ENCODE data around the gene PRKCE.
"Not testable (repeated sequence)": the region's sequence is repeated elsewhere in the genome, so short reads cannot be mapped to it uniquely, and the experiment has no call there.

Gene PRKCE

GRCh38 chr2:45845566-45845965 lies 194.1 kb downstream of the PRKCE start:
- DNase-seq, result no peak

GRCh38 chr2:45849491-45850283 lies 198.2 kb downstream of the PRKCE start:
- DNase-seq, result no peak

- DNase-seq, result no peak
Observed at GRCh38 chr2:45850558-45850957, 199.1 kb downstream of the PRKCE start.

- no peak for DNase-seq
Observed at GRCh38 chr2:45851111-45851510, 199.6 kb downstream of the PRKCE start.

GRCh38 chr2:45851576-45852304 lies 200.3 kb downstream of the PRKCE start:
- no peak for DNase-seq

DNA sequence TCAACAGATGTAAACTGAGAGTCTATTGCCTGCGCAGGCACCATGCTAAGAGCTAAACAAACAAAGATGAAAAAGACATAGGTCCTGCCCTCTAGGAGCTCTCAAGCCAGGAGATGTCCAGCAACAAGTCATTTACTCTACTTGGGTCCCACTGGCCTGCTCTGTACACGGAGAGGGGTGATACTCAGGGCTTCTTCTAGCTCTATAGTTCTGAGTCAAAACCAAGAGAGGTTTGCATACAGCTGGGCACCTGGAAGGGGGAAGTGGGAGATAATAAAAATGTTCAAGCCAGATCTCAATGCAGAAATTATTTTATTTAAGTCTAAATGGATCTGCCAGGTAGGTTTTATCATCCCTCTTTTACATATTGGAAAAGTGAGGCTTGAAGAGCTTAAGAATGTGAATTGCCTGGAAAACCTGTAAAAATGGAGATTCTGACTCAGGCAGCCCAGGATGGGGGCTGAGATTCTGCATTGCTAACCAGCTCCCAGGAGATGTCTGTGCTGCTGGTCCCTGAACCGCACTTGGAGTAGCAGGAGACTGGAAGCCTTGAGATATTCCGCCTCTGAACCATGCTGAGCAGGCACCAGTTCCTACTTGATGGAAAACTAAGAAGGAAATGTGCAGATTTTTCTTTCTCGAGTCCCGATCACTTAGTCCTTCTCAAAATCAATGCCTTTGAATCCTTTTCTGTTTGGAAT lies 201.1 kb downstream of the PRKCE start:
- no peak for DNase-seq

GRCh38 chr2:45855374-45855773 lies 203.9 kb downstream of the PRKCE start:
- no peak for DNase-seq

DNA sequence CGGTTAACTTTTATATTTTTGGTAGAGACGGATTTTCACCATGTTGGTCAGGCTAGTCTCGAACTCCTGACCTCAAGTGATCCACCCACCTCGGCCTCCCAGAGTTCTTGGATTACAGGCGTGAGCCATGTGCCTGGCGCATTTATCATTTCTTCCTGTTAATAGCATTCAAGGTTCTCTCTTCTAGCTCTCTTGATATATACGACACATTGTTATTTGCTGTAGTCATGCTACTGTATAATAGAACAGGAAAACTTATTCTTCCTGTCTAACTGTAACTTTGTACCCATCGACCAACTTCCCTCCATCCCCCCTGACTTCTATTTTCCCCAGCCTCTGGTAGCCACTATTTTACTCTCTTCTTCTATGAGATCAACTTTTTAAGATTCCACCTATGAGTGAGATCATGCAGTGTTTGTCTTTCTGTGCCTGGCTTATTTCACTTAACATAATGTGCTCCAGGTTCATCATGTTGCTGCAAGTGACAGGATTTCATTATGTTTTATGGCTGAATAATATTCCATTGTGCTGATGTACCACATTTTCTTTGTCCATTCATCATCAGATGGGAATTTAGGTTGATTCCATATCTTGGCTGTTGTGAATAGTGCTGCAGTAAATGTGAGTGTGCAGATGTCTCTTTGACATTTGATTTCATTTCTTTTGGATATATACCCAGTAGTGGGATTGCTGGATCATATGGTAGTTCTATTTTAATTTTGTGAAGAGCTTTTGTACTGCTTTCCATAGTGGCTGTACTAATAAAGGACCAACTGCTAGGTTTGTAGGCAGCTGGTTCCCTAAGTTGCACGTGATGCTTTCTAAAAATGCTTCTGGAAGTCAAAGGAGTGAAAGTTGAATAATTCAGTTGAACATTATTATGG lies 205.2 kb downstream of the PRKCE start:
- DNase-seq, result no peak

- DNase-seq, result no peak
Observed at GRCh38 chr2:45857275-45857609, 205.8 kb downstream of the PRKCE start.

GRCh38 chr2:45857867-45858520 lies 206.5 kb downstream of the PRKCE start:
- no peak for DNase-seq

DNA sequence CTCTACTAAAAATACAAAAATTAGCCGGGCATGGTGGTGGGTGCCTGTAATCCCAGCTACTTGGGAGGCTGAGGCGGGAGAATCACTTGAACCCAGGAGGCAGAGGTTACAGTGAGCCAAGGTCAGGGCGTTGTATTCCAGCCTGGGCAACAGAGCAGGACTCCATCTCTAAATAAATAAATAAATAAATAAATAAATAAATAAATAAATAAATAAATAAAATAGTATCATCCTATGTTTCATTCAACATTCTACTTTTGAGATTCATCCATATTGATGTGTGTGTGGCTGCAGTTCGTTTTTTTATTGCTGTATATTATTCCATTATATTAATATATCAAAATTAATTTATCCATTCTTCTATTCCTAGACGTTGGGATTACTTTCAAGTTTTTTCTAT lies 207.4 kb downstream of the PRKCE start:
- not testable (repeated sequence) for DNase-seq

DNA sequence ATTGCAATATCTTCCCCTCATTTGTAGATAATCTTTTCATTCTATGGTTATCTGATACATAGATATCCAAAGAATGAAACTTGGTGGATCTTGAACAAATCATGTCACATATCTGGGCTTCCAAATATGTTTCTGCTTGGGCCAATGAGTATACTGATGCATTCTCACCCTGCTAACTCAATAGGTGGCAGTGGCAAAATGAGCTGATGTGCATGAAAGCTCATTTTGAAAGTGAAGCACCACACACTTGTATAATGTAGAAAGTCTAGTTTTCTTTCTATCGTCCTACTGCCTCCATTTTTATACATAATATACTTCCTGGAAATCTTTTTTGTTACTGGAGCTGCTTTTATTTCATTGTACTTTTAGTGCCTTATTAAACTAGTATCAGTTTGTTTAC lies 208.2 kb downstream of the PRKCE start:
- no peak for DNase-seq

DNA sequence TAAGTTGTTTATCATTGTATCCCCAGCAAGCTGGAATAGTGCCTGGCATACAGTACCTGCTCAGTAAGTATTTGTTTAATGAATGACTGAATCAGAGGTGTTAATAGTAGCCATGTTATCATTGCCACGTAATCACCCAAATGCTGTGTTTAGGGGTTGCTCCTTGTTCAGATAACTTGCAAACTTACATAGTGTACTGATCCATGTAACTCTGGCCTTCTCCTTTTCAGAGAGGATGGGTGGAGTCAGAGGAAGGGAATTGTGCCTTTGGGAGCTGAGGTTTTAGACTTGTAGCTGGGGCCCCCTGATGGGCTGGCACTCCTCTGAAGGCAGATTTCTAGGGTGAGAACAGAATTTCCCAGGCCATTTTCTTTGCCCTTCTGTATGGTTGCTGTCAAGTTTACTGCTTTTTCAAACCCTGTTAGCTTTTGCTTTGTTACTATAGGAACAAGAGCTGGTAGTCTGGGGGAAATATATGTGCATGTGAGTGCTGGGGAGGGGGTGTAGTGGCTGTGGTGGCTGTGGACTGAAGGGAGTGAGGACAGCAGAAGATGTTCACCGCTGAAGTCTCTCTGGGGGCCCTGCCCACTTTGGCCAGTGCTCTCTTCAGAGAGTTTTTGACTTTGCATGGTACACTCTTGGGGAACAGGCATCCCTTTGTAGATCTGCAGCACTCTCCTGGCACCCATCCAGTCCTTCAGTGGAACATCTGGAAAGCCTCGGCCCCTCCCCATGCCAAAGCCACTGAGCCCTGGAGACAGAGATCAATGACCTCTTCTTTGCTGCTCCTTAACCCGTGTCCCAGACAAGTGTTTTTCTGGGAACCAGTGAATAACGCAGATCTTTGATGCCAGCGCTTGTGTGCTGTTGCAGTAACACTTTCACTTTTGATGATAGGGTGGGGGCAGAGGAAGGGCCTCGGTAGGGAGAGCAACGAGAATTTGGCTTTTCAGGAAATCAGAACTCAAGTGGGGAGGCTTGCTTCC lies 209.0 kb downstream of the PRKCE start:
- no peak for DNase-seq

DNA sequence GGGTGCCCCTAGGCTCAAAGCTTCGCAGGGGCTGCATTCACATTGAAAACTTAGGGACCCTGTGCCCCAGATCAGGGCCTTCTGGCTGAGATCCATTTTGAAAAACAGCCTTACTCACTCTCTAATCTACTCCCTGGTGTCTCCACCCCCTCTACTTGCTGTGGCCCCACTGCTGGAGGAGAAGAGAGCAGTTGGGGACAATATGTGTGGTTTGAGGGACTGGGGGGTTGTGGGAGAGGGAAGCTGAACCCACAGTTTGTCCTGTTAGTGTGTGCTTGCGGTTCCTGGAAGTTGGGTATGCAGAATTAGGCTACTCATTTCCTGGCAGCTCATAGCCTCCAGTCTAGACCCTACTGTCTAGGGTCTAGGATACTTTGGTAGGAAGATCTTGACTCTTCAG lies 211.4 kb downstream of the PRKCE start:
- DNase-seq, result no peak

- no peak for DNase-seq
Observed at GRCh38 chr2:45864121-45864520, 212.6 kb downstream of the PRKCE start.

GRCh38 chr2:45867349-45867748 lies 215.9 kb downstream of the PRKCE start:
- DNase-seq, result no peak

DNA sequence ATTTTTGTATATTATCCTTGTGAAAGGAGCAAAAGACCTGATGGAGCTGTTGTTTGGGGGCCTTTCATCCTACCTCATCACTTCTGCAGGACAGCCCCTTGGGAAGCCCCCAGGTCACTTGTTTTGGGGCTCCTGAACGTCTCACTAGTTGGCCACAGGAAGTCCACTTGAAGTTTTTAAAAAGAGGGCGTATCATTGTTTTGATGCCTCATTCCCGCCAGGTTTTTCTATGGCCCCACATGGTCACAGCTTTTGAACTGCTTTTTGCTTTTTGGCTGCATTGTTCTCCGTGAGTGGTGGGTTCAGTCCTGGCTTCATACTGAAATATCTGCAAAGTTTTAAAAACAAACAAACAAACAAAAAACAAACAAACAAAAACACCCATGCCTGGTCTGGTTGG lies 216.3 kb downstream of the PRKCE start:
- no peak for DNase-seq

- DNase-seq, result no peak
Observed at GRCh38 chr2:45869165-45869501, 217.7 kb downstream of the PRKCE start.

- no peak for DNase-seq
Observed at GRCh38 chr2:45871025-45871424, 219.6 kb downstream of the PRKCE start.

DNA sequence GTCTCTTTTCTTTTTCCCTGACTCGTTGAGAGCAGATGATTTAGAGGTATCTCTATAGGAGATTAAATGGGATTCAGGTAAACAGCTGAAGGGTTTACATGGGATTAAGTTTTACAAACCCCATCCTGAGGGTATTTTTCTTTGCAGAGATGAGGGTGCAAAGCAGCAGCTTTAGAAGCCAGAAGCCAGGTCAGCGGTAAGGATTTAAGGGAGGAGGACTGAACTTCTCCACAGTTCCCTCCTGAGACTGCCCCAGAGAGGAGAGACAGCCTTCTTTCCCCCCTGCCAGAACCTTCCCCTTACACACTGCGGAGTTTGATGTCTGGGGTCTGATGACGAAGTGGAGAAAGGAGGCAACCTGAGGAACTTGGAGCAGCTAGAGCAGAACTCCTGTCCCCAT lies 220.1 kb downstream of the PRKCE start:
- no peak for DNase-seq

- DNase-seq, result no peak
Observed at GRCh38 chr2:45872211-45872610, 220.7 kb downstream of the PRKCE start.

All from NCI-H1105 (cell line).